Measurements from ENCODE around the gene ERN1.

The ERN1 gene

GRCh38 chr17:64153565-64154312 lies 23.8 kb upstream of the ERN1 start:
- TF ChIP-seq CTCF (IDR thresholded peaks at IDR 0.05; ENCODE audit: low read length, missing control alignments): no peak
- H3K4me3 ChIP-seq (replicated peaks; ENCODE audit: low read depth, low read length): no peak overlapping the region
- DNase-seq (ENCODE audit: low read depth): no peak

GRCh38 chr17:64152428-64153125 lies 22.6 kb upstream of the ERN1 start:
- no peak overlapping the region for H3K4me3 ChIP-seq (replicated peaks; ENCODE audit: low read depth, low read length)
- no peak for DNase-seq (ENCODE audit: low read depth)
- no peak for TF ChIP-seq CTCF (IDR thresholded peaks at IDR 0.05; ENCODE audit: low read length, missing control alignments)

GRCh38 chr17:64151016-64151368 lies 21.0 kb upstream of the ERN1 start:
- no peak for TF ChIP-seq CTCF (IDR thresholded peaks at IDR 0.05; ENCODE audit: low read length, missing control alignments)
- no peak overlapping the region for H3K4me3 ChIP-seq (replicated peaks; ENCODE audit: low read depth, low read length)
- no peak for DNase-seq (ENCODE audit: low read depth)

- peak; percentile 57 for DNase-seq (ENCODE audit: low read depth)
- TF ChIP-seq CTCF (IDR thresholded peaks at IDR 0.05; ENCODE audit: low read length, missing control alignments): no peak
- H3K4me3 ChIP-seq (replicated peaks; ENCODE audit: low read depth, low read length): no peak overlapping the region
Measured at GRCh38 chr17:64150237-64151015, 20.5 kb upstream of the ERN1 start.

GRCh38 chr17:64149196-64149595 lies 19.3 kb upstream of the ERN1 start:
- no peak for DNase-seq (ENCODE audit: low read depth)
- no peak overlapping the region for H3K4me3 ChIP-seq (replicated peaks; ENCODE audit: low read depth, low read length)
- TF ChIP-seq CTCF (IDR thresholded peaks at IDR 0.05; ENCODE audit: low read length, missing control alignments): no peak

GRCh38 chr17:64148699-64149098 lies 18.8 kb upstream of the ERN1 start:
- no peak for DNase-seq (ENCODE audit: low read depth)
- TF ChIP-seq CTCF (IDR thresholded peaks at IDR 0.05; ENCODE audit: low read length, missing control alignments): no peak

More at GRCh38 chr17:64148699-64149098, 18.8 kb upstream of the ERN1 start:
- no peak overlapping the region for H3K4me3 ChIP-seq (replicated peaks; ENCODE audit: low read depth, low read length)

All from fibroblast of pulmonary artery (primary cell).